SU-DHL-6 (cell line): ENCODE data around the gene TRIM38.

Experiments used
- EZH2phosphoT487 ChIP-seq: fragments of 200-600 bp; sonication (generic), shearing (Covaris generic); conservative IDR thresholded peaks from 2 replicates; pipeline ENCODE4 v1.6.1; 2018; ENCODE audit warnings: mild to moderate bottlenecking, antibody characterized with exemption, low read length, moderate library complexity, mixed read lengths
- TF ChIP-seq, protein P1 (sequence below): fragments of 200-600 bp; sonication (generic); IDR thresholded peaks from one replicate; pipeline ENCODE4 v1.5.1; 2017; ENCODE audit warnings: antibody characterized with exemption, mild to moderate bottlenecking, low read length, moderate library complexity; ENCODE audit not compliant: insufficient read depth, poor library complexity, severe bottlenecking

DNA sequence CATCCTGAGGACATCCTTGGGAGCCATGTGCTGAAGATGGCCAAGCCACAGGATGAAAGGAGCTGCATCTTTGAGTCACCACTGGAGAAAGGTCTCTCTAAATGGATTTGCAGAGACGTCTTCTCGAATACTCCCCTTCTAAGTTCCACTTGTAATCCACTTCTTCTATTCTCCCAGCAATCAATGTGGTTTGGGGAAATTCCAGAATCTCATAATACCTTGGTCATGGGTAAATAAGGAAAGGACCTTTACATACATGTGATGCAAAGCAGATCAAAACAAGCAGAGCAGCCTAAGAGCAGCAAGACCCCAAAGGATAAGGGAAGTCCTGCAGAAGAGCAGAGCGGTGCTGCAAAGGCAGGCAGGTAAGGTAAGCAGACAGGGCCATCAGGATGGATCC, 35.3 kb downstream of the TRIM38 start:
- TF ChIP-seq, protein P1, sequence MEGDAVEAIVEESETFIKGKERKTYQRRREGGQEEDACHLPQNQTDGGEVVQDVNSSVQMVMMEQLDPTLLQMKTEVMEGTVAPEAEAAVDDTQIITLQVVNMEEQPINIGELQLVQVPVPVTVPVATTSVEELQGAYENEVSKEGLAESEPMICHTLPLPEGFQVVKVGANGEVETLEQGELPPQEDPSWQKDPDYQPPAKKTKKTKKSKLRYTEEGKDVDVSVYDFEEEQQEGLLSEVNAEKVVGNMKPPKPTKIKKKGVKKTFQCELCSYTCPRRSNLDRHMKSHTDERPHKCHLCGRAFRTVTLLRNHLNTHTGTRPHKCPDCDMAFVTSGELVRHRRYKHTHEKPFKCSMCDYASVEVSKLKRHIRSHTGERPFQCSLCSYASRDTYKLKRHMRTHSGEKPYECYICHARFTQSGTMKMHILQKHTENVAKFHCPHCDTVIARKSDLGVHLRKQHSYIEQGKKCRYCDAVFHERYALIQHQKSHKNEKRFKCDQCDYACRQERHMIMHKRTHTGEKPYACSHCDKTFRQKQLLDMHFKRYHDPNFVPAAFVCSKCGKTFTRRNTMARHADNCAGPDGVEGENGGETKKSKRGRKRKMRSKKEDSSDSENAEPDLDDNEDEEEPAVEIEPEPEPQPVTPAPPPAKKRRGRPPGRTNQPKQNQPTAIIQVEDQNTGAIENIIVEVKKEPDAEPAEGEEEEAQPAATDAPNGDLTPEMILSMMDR = no peak
- TF ChIP-seq EZH2phosphoT487 = no peak
